A549 (cell line): Measurements from ENCODE around the gene PGA3. TPM values are rescaled to one million over a fixed set of nuclear protein-coding genes. Genes with fewer than 3 reads are reported as not detected.

Experiments used
- ATAC-seq, 2 experiments: fragments of 200-7000 bp in 1 of 2; fragments of >200 bp in 1 of 2; cut with Nextera tagmentation in 1 of 2; cut with Tn5 transposase in 1 of 2; 3 replicates each; pipeline versions ENCODE4 v1.8.0 to v1.9.1; 2018 to 2020; ENCODE audit warnings: mild to moderate bottlenecking in 1 of 2, moderate library complexity in 1 of 2
- CTCF ChIA-PET: fragments of 300-600 bp; sonication (Branson Sonifier 250); formaldehyde crosslinking; extraction: SDS; loops from one replicate; lab custom pipeline; 2021; ENCODE audit warnings: antibody characterized with exemption, inconsistent platforms; lab: Yijun Ruan, JAX
- POLR2A ChIA-PET: fragments of 350-600 bp; formaldehyde crosslinking; extraction: SDS; loops from one replicate; lab custom pipeline; 2021; ENCODE audit warnings: antibody characterized with exemption, inconsistent platforms; lab: Yijun Ruan, JAX
- DNase-seq, 2 experiments: peaks; one replicate each; pipeline versions ENCODE4 v3.0.0 to v3.0.0-alpha.2; 2011 to 2016; ENCODE audit warnings: low read depth in 1 of 2, low spot score in 1 of 2
- FAIRE-seq: peaks from 2 replicates; lab custom pipeline; 2011; peaks lifted over from hg19 to GRCh38; lab: Jason Lieb, UNC
- H3K27ac ChIP-seq, 2 experiments: fragments of >200 bp; sonication (Bioruptor Twin); formaldehyde crosslinking; 3 replicates each; pipeline ENCODE4 v1.5.1; 2016 to 2017
- H3K4me1 ChIP-seq: fragments of >200 bp; sonication (Bioruptor Twin); formaldehyde crosslinking; 3 replicates; pipeline ENCODE4 v1.6.1; 2016
- H3K4me2 ChIP-seq: fragments of >200 bp; sonication (Bioruptor Twin); formaldehyde crosslinking; 3 replicates; pipeline ENCODE4 v1.6.1; 2016
- H3K4me3 ChIP-seq: fragments of >200 bp; sonication (Bioruptor Twin); formaldehyde crosslinking; 3 replicates; pipeline ENCODE4 v1.5.1; 2016
- H3K9me3 ChIP-seq: fragments of >200 bp; sonication (Bioruptor Twin); formaldehyde crosslinking; 3 replicates; pipeline ENCODE4 v1.6.1; 2016
- BCL3 ChIP-seq: fragments of >200 bp; sonication (Bioruptor Twin); formaldehyde crosslinking; IDR thresholded peaks from 3 replicates; pipeline ENCODE4 v1.6.1; 2016
- BHLHE40 ChIP-seq: IDR thresholded peaks from 2 replicates; pipeline ENCODE4 v1.6.1; 2012; ENCODE audit warnings: low read depth, low read length, inconsistent platforms
- CEBPB ChIP-seq, 2 experiments: fragments of >200 bp in 1 of 2; sonication (Bioruptor Twin) in 1 of 2; formaldehyde crosslinking in 1 of 2; IDR thresholded peaks; 2 replicates each; pipeline ENCODE4 v1.6.1; 2012 to 2016
- CHD4 ChIP-seq: fragments of 200-600 bp; sonication (generic); IDR thresholded peaks from 2 replicates; pipeline ENCODE4 v1.6.1; 2016; ENCODE audit warnings: antibody characterized with exemption, mild to moderate bottlenecking, borderline replicate concordance
- CTCF ChIP-seq: fragments of >200 bp; sonication (Bioruptor Twin); formaldehyde crosslinking; IDR thresholded peaks from 3 replicates; pipeline ENCODE4 v1.5.1; 2016
- EHMT2 ChIP-seq: fragments of 200-600 bp; sonication (generic); IDR thresholded peaks from 2 replicates; pipeline ENCODE4 v1.6.1; 2016; ENCODE audit warnings: antibody characterized with exemption, low read depth, mild to moderate bottlenecking, moderate library complexity
- EP300 ChIP-seq, 2 experiments: fragments of >200 bp; sonication (Bioruptor Twin); formaldehyde crosslinking; IDR thresholded peaks; 2 replicates in 1 of 2; 3 replicates in 1 of 2; pipeline ENCODE4 v1.6.1; 2016 to 2017
- ESRRA ChIP-seq: fragments of 150-350 bp; IDR thresholded peaks from 2 replicates; pipeline ENCODE4 v1.6.1; 2014; ENCODE audit warnings: mild to moderate bottlenecking, low read length, borderline replicate concordance
- GATA3 ChIP-seq: IDR thresholded peaks from 2 replicates; pipeline ENCODE4 v1.6.1; 2012; ENCODE audit warnings: borderline replicate concordance
- HDAC2 ChIP-seq: fragments of 200-600 bp; sonication (generic); IDR thresholded peaks from 2 replicates; pipeline ENCODE4 v1.6.1; 2016
- HES2 ChIP-seq: fragments of >200 bp; sonication (Bioruptor Twin); formaldehyde crosslinking; IDR thresholded peaks from 2 replicates; pipeline ENCODE4 v1.6.1; 2016
- HEYL ChIP-seq: fragments of 250-450 bp; sonication (Bioruptor Pico); IDR thresholded peaks from 2 replicates; pipeline ENCODE4 v1.8.0; 2021; ENCODE audit warnings: mild to moderate bottlenecking, moderate library complexity
- HOXB13 ChIP-seq: fragments of 250-450 bp; sonication (Bioruptor Pico); IDR thresholded peaks from 2 replicates; pipeline ENCODE4 v1.5.0; 2020; ENCODE audit warnings: low read depth, mild to moderate bottlenecking, moderate library complexity
- JUNB ChIP-seq: fragments of >200 bp; sonication (Bioruptor Twin); formaldehyde crosslinking; IDR thresholded peaks from 2 replicates; pipeline ENCODE4 v1.6.1; 2016
- KDM5A ChIP-seq: fragments of 200-600 bp; sonication (generic); IDR thresholded peaks from 2 replicates; pipeline ENCODE4 v1.6.1; 2016; ENCODE audit warnings: antibody characterized with exemption, mild to moderate bottlenecking
- MAFK ChIP-seq: fragments of 450-650 bp; IDR thresholded peaks from 2 replicates; pipeline ENCODE4 v1.6.1; 2014; ENCODE audit not compliant: partially characterized antibody
- MAX ChIP-seq: IDR thresholded peaks from 2 replicates; pipeline ENCODE4 v1.6.1; 2012
- MAZ ChIP-seq: fragments of 150-350 bp; IDR thresholded peaks from 2 replicates; pipeline ENCODE4 v1.6.1; 2014; ENCODE audit warnings: antibody characterized with exemption, low read depth, low read length, borderline replicate concordance
- MYC ChIP-seq: IDR thresholded peaks from 2 replicates; pipeline ENCODE4 v1.6.1; 2012; ENCODE audit warnings: mild to moderate bottlenecking, inconsistent platforms, low read length, improper control_type of control experiment, borderline replicate concordance
- NPAS2 ChIP-seq: fragments of 250-450 bp; sonication (Bioruptor Pico); IDR thresholded peaks from 2 replicates; pipeline ENCODE4 v1.8.0; 2022; ENCODE audit warnings: mild to moderate bottlenecking, moderate library complexity, borderline replicate concordance
- NR3C1 ChIP-seq: fragments of >200 bp; sonication (Bioruptor Twin); formaldehyde crosslinking; IDR thresholded peaks from 3 replicates; pipeline ENCODE4 v1.6.1; 2017
- PHF8 ChIP-seq: fragments of 200-600 bp; sonication (generic); IDR thresholded peaks from 2 replicates; pipeline ENCODE4 v1.6.1; 2016; ENCODE audit warnings: low read depth, mild to moderate bottlenecking, antibody characterized with exemption, moderate library complexity, borderline replicate concordance
- RARB ChIP-seq: fragments of 250-450 bp; sonication (Bioruptor Pico); IDR thresholded peaks from 2 replicates; pipeline ENCODE4 v1.8.0; 2021; ENCODE audit warnings: mild to moderate bottlenecking, moderate library complexity
- REST ChIP-seq: fragments of 200-600 bp; sonication (generic); IDR thresholded peaks from 2 replicates; pipeline ENCODE4 v1.6.1; 2016; ENCODE audit warnings: antibody characterized with exemption, mild to moderate bottlenecking, moderate library complexity
- RFX5 ChIP-seq: fragments of 450-650 bp; IDR thresholded peaks from 2 replicates; pipeline ENCODE4 v1.7.1; 2014; ENCODE audit warnings: antibody characterized with exemption, mild to moderate bottlenecking, moderate library complexity
- SREBF2 ChIP-seq: fragments of 450-650 bp; IDR thresholded peaks from 2 replicates; pipeline ENCODE4 v1.6.1; 2014; ENCODE audit warnings: mild to moderate bottlenecking, moderate library complexity
- TFCP2L1 ChIP-seq: fragments of 250-450 bp; sonication (Bioruptor Pico); IDR thresholded peaks from 2 replicates; pipeline ENCODE4 v1.5.0; 2021; ENCODE audit warnings: mild to moderate bottlenecking
- USF2 ChIP-seq: fragments of 450-650 bp; IDR thresholded peaks from 2 replicates; pipeline ENCODE4 v1.6.1; 2014; ENCODE audit warnings: antibody characterized with exemption
- ZC3H11A ChIP-seq: fragments of 450-650 bp; IDR thresholded peaks from 2 replicates; pipeline ENCODE4 v1.6.1; 2014; ENCODE audit warnings: antibody characterized with exemption, mild to moderate bottlenecking
- WGBS: methylation state at CpG from one replicate; pipeline ENCODE4 v1.1.6; 2017; ENCODE audit errors: missing lambda C conversion rate; 5-methylcytosine and 5-hydroxymethylcytosine counted together
- polyA plus RNA-seq, 4 experiments: library from polyadenylated mRNA; depleted of rRNA in 3 of 4; stranded (reverse); fragments of >200 nt; fragmentation: RNase III in 1 of 4; extraction: RNeasy Plus Mini Kit Qiagen cat#74134 plus additional on column Dnase treatment in 1 of 4; gene quantifications; 2 replicates in 3 of 4; 3 replicates in 1 of 4; pipeline ENCODE4 v1.2.3, GENCODE V29; 2011 to 2017

Gene PGA3
- polyA plus RNA-seq, 2 of the 4 experiments (the other 2 are of a cell fraction): not detected

- Histone ChIP-seq H3K27ac (no peak overlapping the region), H3K4me3 (no peak overlapping the region), H3K4me1 (no peaks in the 10 kb centered on the region), H3K9me3 (no peaks in the 10 kb centered on the region), H3K4me2 (no peak overlapping the region)
- no peak for DNase-seq
- no peak for FAIRE-seq
- TF ChIP-seq ZC3H11A (peak; percentile 64), HEYL (no peak)
- WGBS: 64% methylated on average over 4 of the region's 4 CpGs
- ChIA-PET CTCF (no interaction called here), POLR2A (no interaction called here)
- no peak for ATAC-seq
These were observed 21.8 kb upstream of the PGA3 start for GRCh38 chr11:61181489-61181888.

- CTCF ChIA-PET: interaction anchor here (0.6 to 2.5 kb wide), 3 partner anchors 53 to 408 kb away, joined by 3 to 10 read pairs (median 3); no protein-coding TSS in a partner anchor
- 64% methylated on average over 4 of the region's 4 CpGs for WGBS
- Histone ChIP-seq H3K27ac (no peak overlapping the region), H3K4me1 (no peaks in the 10 kb centered on the region), H3K4me3 (no peak overlapping the region), H3K4me2 (no peak overlapping the region), H3K9me3 (no peaks in the 10 kb centered on the region)
- FAIRE-seq: no peak
- DNase-seq: no peak
- no peak for TF ChIP-seq RFX5
- TF ChIP-seq JUNB: no peak
- no peak for TF ChIP-seq CHD4
- no peak for TF ChIP-seq HDAC2
- no peak for TF ChIP-seq USF2
- TF ChIP-seq EHMT2: no peak
- TF ChIP-seq NPAS2 (CRISPR knock-in tag): no peak
- no peak for TF ChIP-seq SREBF2
- no peak for TF ChIP-seq HOXB13 (CRISPR knock-in tag)
- TF ChIP-seq MYC: no peak
- TF ChIP-seq ESRRA: no peak
- TF ChIP-seq MAFK: no peak
- TF ChIP-seq HES2: no peak
- no peak for TF ChIP-seq HEYL
- no peak for TF ChIP-seq REST
- TF ChIP-seq CEBPB (IDR thresholded peaks at IDR 0.05): no peak
- TF ChIP-seq GATA3: no peak
- TF ChIP-seq MAZ: no peak
- no peak for ATAC-seq
- POLR2A ChIA-PET: no interaction called here
These were observed 19.7 kb upstream of the PGA3 start for GRCh38 chr11:61183645-61184044.

- POLR2A ChIA-PET: no interaction called here
- no peak overlapping the region for H3K4me2 ChIP-seq
- TF ChIP-seq GATA3 (no peak), NR3C1 (no peak), BCL3 (no peak), ESRRA (no peak), CEBPB (IDR thresholded peaks at IDR 0.05) (no peak), KDM5A (no peak), MAX (no peak), BHLHE40 (no peak), TFCP2L1 (CRISPR knock-in tag) (no peak), RARB (CRISPR knock-in tag) (no peak), EP300 (IDR thresholded peaks at IDR 0.05) (no peak), CTCF (no peak), HES2 (no peak), PHF8 (no peak)
- TF ChIP-seq, all 56 proteins: peak for 0
- no peak overlapping the region for H3K4me3 ChIP-seq
- ATAC-seq: no peak
- FAIRE-seq: no peak
- H3K27ac ChIP-seq: no peak overlapping the region
- no peaks in the 10 kb centered on the region for H3K9me3 ChIP-seq
- WGBS: 78% methylated on average over 8 of the region's 8 CpGs
- DNase-seq: no peak
- H3K4me1 ChIP-seq: no peaks in the 10 kb centered on the region
- CTCF ChIA-PET: interaction anchor here (0.9 to 5.5 kb wide), 20 partner anchors 10 to 411 kb away, joined by 3 to 56 read pairs (median 4); partner anchors contain the start of gene PGA3
These were observed 16.8 kb upstream of the PGA3 start for GRCh38 chr11:61186504-61186903.
